H54 (cell line): ENCODE data around the gene RBM47.

ENCODE experiments used
- DNase-seq: peaks from one replicate; pipeline ENCODE4 v3.0.0; 2011; ENCODE audit warnings: low spot score, mixed read lengths; ENCODE audit not compliant: insufficient read length
- FAIRE-seq: peaks from 3 replicates; lab custom pipeline; 2011; peaks lifted over from hg19 to GRCh38; lab: Jason Lieb, UNC
- POLR2A ChIP-seq: IDR thresholded peaks from 2 replicates; pipeline ENCODE4 v1.6.1; 2011; ENCODE audit warnings: low read depth, mild to moderate bottlenecking, low read length

The RBM47 gene

GRCh38 chr4:40482985-40483647 lies 146.5 kb downstream of the RBM47 start:
- no peak for FAIRE-seq
- TF ChIP-seq POLR2A: no peak
- DNase-seq: no peak

- TF ChIP-seq POLR2A: no peak
- no peak for FAIRE-seq
- no peak for DNase-seq
Measured at GRCh38 chr4:40481977-40482376, 147.7 kb downstream of the RBM47 start.

GRCh38 chr4:40480291-40480690 lies 149.4 kb downstream of the RBM47 start:
- DNase-seq (no peak), FAIRE-seq (no peak)
- TF ChIP-seq POLR2A: no peak

- FAIRE-seq (no peak), DNase-seq (no peak)
- TF ChIP-seq POLR2A: no peak
Measured at GRCh38 chr4:40479378-40479777, 150.3 kb downstream of the RBM47 start.

GRCh38 chr4:40475609-40476008 lies 154.1 kb downstream of the RBM47 start:
- TF ChIP-seq POLR2A: no peak
- DNase-seq: no peak
- no peak for FAIRE-seq

GRCh38 chr4:40473578-40474388 lies 155.9 kb downstream of the RBM47 start:
- no peak for TF ChIP-seq POLR2A
- no peak for DNase-seq
- no peak for FAIRE-seq

GRCh38 chr4:40471923-40472322 lies 157.7 kb downstream of the RBM47 start:
- DNase-seq (no peak), FAIRE-seq (peak; percentile 6)
- no peak for TF ChIP-seq POLR2A

- FAIRE-seq: no peak
- no peak for TF ChIP-seq POLR2A
- no peak for DNase-seq
Measured at GRCh38 chr4:40466789-40467188, 162.9 kb downstream of the RBM47 start.

- FAIRE-seq: no peak
- TF ChIP-seq POLR2A: no peak
- no peak for DNase-seq
Measured at GRCh38 chr4:40462326-40462725, 167.3 kb downstream of the RBM47 start.

GRCh38 chr4:40461879-40462278 lies 167.8 kb downstream of the RBM47 start:
- DNase-seq: no peak
- no peak for FAIRE-seq
- TF ChIP-seq POLR2A: no peak

GRCh38 chr4:40461062-40461461 lies 168.6 kb downstream of the RBM47 start:
- no peak for FAIRE-seq
- no peak for DNase-seq
- no peak for TF ChIP-seq POLR2A

GRCh38 chr4:40458683-40459082 lies 171.0 kb downstream of the RBM47 start:
- DNase-seq: no peak
- FAIRE-seq: no peak
- TF ChIP-seq POLR2A: no peak

GRCh38 chr4:40458109-40458508 lies 171.6 kb downstream of the RBM47 start:
- no peak for DNase-seq
- no peak for TF ChIP-seq POLR2A
- FAIRE-seq: no peak

- no peak for TF ChIP-seq POLR2A
- DNase-seq: no peak
- no peak for FAIRE-seq
Measured at GRCh38 chr4:40455340-40455902, 174.2 kb downstream of the RBM47 start.

- no peak for TF ChIP-seq POLR2A
- no peak for DNase-seq
- FAIRE-seq: no peak
Measured at GRCh38 chr4:40454816-40455215, 174.8 kb downstream of the RBM47 start.
